Endothelial cell of umbilical vein (primary cell): ENCODE measurements around the gene RPAP3. TPM values are rescaled to one million over a fixed set of nuclear protein-coding genes. Genes with fewer than 3 reads are reported as not detected.

Experiments
- BruUV-seq: library from RNA; stranded (reverse); fragments of 400-500 nt; replicated peaks from 2 replicates; lab custom pipeline; 2021; lab: Mats Ljungman, UMichigan
- CTCF ChIA-PET: fragments of 300-600, 350-600 bp; sonication (Branson Sonifier 250); formaldehyde crosslinking; loops from one replicate; lab custom pipeline; 2021; ENCODE audit warnings: antibody characterized with exemption, inconsistent platforms; lab: Charles Lee
- POLR2A ChIA-PET: fragments of 300-600, 350-600 bp; sonication (Branson Sonifier 250); formaldehyde crosslinking; loops from one replicate; lab custom pipeline; 2021; ENCODE audit warnings: antibody characterized with exemption, inconsistent platforms; lab: Charles Lee
- DNase-seq: peaks from one replicate; pipeline ENCODE4 v3.0.0-alpha.2; 2011; ENCODE audit warnings: low read depth, low spot score
- FAIRE-seq: peaks from 2 replicates; lab custom pipeline; 2011; peaks lifted over from hg19 to GRCh38; lab: Jason Lieb, UNC
- H2AFZ ChIP-seq: 2 replicates; pipeline ENCODE4 v1.6.0; 2012; ENCODE audit warnings: low read depth, low read length, control low read depth, inconsistent platforms
- H3K27ac ChIP-seq: 2 replicates; pipeline ENCODE4 v1.5.1; 2011; ENCODE audit warnings: low read depth, mild to moderate bottlenecking, control low read depth, low read length, moderate library complexity; ENCODE audit not compliant: insufficient read depth
- H3K27me3 ChIP-seq, 2 experiments: 2 replicates each; pipeline versions ENCODE4 v1.6.0 to v1.6.1; 2011; ENCODE audit warnings: low read length in 2 of 2, mixed read lengths in 1 of 2; ENCODE audit not compliant: control insufficient read depth in 2 of 2, insufficient read depth in 2 of 2
- H3K36me3 ChIP-seq, 2 experiments: 2 replicates in 1 of 2; 3 replicates in 1 of 2; pipeline ENCODE4 v1.5.1; 2011; ENCODE audit warnings: low read length in 2 of 2, mild to moderate bottlenecking in 1 of 2, moderate library complexity in 1 of 2; ENCODE audit not compliant: control insufficient read depth in 2 of 2, insufficient read depth in 2 of 2; ENCODE audit errors: extremely low read depth in 1 of 2
- H3K4me1 ChIP-seq: 3 replicates; pipeline ENCODE4 v1.5.1; 2011; ENCODE audit warnings: mild to moderate bottlenecking, low read length; ENCODE audit not compliant: control insufficient read depth, insufficient read depth; ENCODE audit errors: extremely low read depth
- H3K4me2 ChIP-seq: 2 replicates; pipeline ENCODE4 v1.6.1; 2011; ENCODE audit warnings: low read length, control low read depth, mixed read lengths; ENCODE audit not compliant: insufficient read depth
- H3K4me3 ChIP-seq, 3 experiments: fragments of 200-600 bp in 1 of 3; sonication (generic), shearing (Covaris generic) in 1 of 3; replicated peaks in 1 of 3; 2 replicates each; pipeline ENCODE4 v1.5.1; 2011 to 2016; ENCODE audit warnings: control low read depth in 3 of 3, low read length in 3 of 3, mild to moderate bottlenecking in 2 of 3, inconsistent platforms in 1 of 3, low read depth in 1 of 3, moderate library complexity in 1 of 3; ENCODE audit not compliant: insufficient read depth in 1 of 3
- H3K79me2 ChIP-seq: 2 replicates; pipeline ENCODE4 v1.6.0; 2012; ENCODE audit warnings: low read length, inconsistent platforms; ENCODE audit not compliant: control insufficient read depth, insufficient read depth
- H3K9ac ChIP-seq: replicated peaks from 2 replicates; pipeline ENCODE3; 2011; ENCODE audit warnings: low read length, control low read depth; ENCODE audit not compliant: insufficient read depth; ENCODE audit errors: extremely low read depth
- H3K9me1 ChIP-seq: replicated peaks from 3 replicates; pipeline ENCODE4 v1.6.0; 2011; ENCODE audit warnings: mild to moderate bottlenecking, low read length; ENCODE audit not compliant: control insufficient read depth, insufficient read depth; ENCODE audit errors: extremely low read depth
- H3K9me3 ChIP-seq: replicated peaks from 2 replicates; pipeline ENCODE4 v1.5.1; 2012; ENCODE audit warnings: low read length, inconsistent platforms; ENCODE audit not compliant: control insufficient read depth, insufficient read depth
- H4K20me1 ChIP-seq: replicated peaks from 2 replicates; pipeline ENCODE3; 2011; ENCODE audit warnings: mild to moderate bottlenecking, low read length; ENCODE audit not compliant: control insufficient read depth, insufficient read depth; ENCODE audit errors: extremely low read depth
- EZH2 ChIP-seq: IDR thresholded peaks from 2 replicates; pipeline ENCODE4 v1.6.1; 2012; ENCODE audit warnings: borderline replicate concordance, low read depth, mild to moderate bottlenecking, moderate library complexity, low read length, inconsistent platforms; ENCODE audit not compliant: severe bottlenecking
- FOS ChIP-seq: IDR thresholded peaks from 2 replicates; pipeline ENCODE4 v1.6.1; 2011; ENCODE audit warnings: mild to moderate bottlenecking, low read length, moderate library complexity, borderline replicate concordance; ENCODE audit not compliant: insufficient read depth
- GATA2 ChIP-seq: IDR thresholded peaks from 2 replicates; pipeline ENCODE4 v1.7.0; 2011; ENCODE audit warnings: low read depth, mild to moderate bottlenecking, moderate library complexity, mixed read lengths, low read length; ENCODE audit not compliant: insufficient read length, insufficient read depth
- JUN ChIP-seq: IDR thresholded peaks from 2 replicates; pipeline ENCODE4 v1.6.1; 2011; ENCODE audit warnings: borderline replicate concordance, low read depth; ENCODE audit not compliant: insufficient read length, insufficient read depth
- MYC ChIP-seq: IDR thresholded peaks from one replicate; pipeline ENCODE4 v1.6.1; 2011; ENCODE audit warnings: mild to moderate bottlenecking, low read depth, low read length
- POLR2A ChIP-seq: IDR thresholded peaks from 2 replicates; pipeline ENCODE4 v1.6.1; 2012; ENCODE audit warnings: low read depth, mild to moderate bottlenecking, control low read depth, low read length
- POLR2AphosphoS5 ChIP-seq: IDR thresholded peaks from 2 replicates; pipeline ENCODE4 v1.6.1; 2012; ENCODE audit warnings: low read depth, mild to moderate bottlenecking, control low read depth, low read length, moderate library complexity; ENCODE audit not compliant: insufficient read depth
- dilution Hi-C: fragments of 300-500 bp; cut with MboI; formaldehyde crosslinking; loops from one replicate; pipeline ENCODE4 v1.15.0; 2019; ENCODE audit warnings: low sequenced_read_pairs; ENCODE audit not compliant: extremely low pct_ligation_motif_present
- intact Hi-C: fragments of 100-400 bp; cut with micrococcal nuclease; formaldehyde crosslinking; loops from one replicate; pipeline ENCODE4 v1.10.0; 2022
- polyA plus RNA-seq, 4 experiments: library from polyadenylated mRNA; depleted of rRNA in 3 of 4; stranded (reverse) in 3 of 4; unstranded in 1 of 4; fragments of >200 nt; gene quantifications; 2 replicates each; pipeline versions ENCODE4 v1.2.1 to v1.2.3, GENCODE V29; 2011 to 2012; ENCODE audit warnings: missing spikeins in 1 of 4
- total RNA-seq: library from RNA; stranded (reverse); gene quantifications from 2 replicates; pipeline ENCODE4 v1.2.3, GENCODE V29; 2021
- TF ChIP-seq, protein P1 (sequence below), 2 donors: IDR thresholded peaks; 1 replicate in 1 of 2; 2 replicates in 1 of 2; pipeline ENCODE4 v1.5.1; 2011; ENCODE audit warnings: low read length in 2 of 2, mild to moderate bottlenecking in 2 of 2, moderate library complexity in 2 of 2, control low read depth in 1 of 2, inconsistent platforms in 1 of 2, low read depth in 1 of 2; ENCODE audit not compliant: insufficient read depth in 1 of 2; ENCODE audit errors: extremely low read depth in 1 of 2
- TF ChIP-seq, protein P2 (sequence below): IDR thresholded peaks from 2 replicates; pipeline ENCODE4 v1.6.1; 2011; ENCODE audit not compliant: insufficient read depth, insufficient read length

Gene RPAP3
- total and polyA plus RNA-seq, 2 donors (not counting 3 experiments of a cell fraction or from before 2014, with no cell fraction given) = 3.9 to 29.8 TPM

DNA sequence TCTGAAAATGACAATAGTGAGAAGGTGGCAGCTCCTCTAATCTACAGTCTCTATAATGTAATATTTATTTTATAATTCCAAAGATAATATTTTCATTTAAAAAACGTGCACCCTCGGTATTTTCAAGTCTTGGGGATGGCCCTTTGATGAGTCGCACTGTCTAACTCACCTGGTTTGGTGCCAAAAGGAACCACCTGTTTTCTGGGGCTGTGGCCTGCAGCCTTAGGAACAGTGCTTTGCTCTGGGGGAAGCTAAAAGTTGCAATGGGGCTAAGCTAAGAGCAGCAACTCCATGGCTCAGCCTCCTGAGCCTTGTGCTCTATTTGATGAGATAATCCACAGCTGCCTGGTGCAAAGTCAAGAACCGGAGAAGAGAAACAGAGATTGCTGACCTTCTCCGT lies 25.9 kb upstream of the RPAP3 start:
- dilution Hi-C loops (no loop called here), intact Hi-C loops (no loop called here)
- POLR2A ChIA-PET = no interaction called here
- Histone ChIP-seq H3K9ac (no peak overlapping the region), H3K9me1 (no peaks in the 10 kb centered on the region), H3K4me2 (no peak overlapping the region), H3K27ac (no peak overlapping the region), H3K27me3 (no peaks in the 10 kb centered on the region), H2AFZ (no peak overlapping the region), H3K4me1 (no peaks in the 10 kb centered on the region), H3K79me2 (no peaks in the 10 kb centered on the region), H3K4me3 (no peak overlapping the region), H4K20me1 (no peaks in the 10 kb centered on the region), H3K9me3 (no peaks in the 10 kb centered on the region), H3K36me3 (peaks cover 0 to 5% of the 10 kb centered on the region in 2 experiments)
- no TSS peak for BruUV-seq
- CTCF ChIA-PET = interaction anchor here (0.9 to 5.9 kb wide), 6 partner anchors 10 to 106 kb away, joined by 3 to 35 read pairs (median 13); partner anchors contain the start of gene SLC48A1
- DNase-seq = no peak
- FAIRE-seq = no peak
- TF ChIP-seq GATA2 (no peak), JUN (no peak), EZH2 (no peak), POLR2A (no peak), FOS (no peak), POLR2AphosphoS5 (no peak), MYC (no peak)
- TF ChIP-seq, protein P1, sequence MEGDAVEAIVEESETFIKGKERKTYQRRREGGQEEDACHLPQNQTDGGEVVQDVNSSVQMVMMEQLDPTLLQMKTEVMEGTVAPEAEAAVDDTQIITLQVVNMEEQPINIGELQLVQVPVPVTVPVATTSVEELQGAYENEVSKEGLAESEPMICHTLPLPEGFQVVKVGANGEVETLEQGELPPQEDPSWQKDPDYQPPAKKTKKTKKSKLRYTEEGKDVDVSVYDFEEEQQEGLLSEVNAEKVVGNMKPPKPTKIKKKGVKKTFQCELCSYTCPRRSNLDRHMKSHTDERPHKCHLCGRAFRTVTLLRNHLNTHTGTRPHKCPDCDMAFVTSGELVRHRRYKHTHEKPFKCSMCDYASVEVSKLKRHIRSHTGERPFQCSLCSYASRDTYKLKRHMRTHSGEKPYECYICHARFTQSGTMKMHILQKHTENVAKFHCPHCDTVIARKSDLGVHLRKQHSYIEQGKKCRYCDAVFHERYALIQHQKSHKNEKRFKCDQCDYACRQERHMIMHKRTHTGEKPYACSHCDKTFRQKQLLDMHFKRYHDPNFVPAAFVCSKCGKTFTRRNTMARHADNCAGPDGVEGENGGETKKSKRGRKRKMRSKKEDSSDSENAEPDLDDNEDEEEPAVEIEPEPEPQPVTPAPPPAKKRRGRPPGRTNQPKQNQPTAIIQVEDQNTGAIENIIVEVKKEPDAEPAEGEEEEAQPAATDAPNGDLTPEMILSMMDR (IDR thresholded peaks at IDR 0.05; ENCODE audit: extremely low read depth in 1 of 2, insufficient read depth in 1 of 2, low read depth in 1 of 2, low read length in 2 of 2) = no peak
- TF ChIP-seq, protein P2, sequence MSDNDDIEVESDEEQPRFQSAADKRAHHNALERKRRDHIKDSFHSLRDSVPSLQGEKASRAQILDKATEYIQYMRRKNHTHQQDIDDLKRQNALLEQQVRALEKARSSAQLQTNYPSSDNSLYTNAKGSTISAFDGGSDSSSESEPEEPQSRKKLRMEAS = no peak
